PC-3 (cell line): Measurements from ENCODE around the gene AGAP1. TPM values are rescaled to one million over a fixed set of nuclear protein-coding genes. Genes with fewer than 3 reads are reported as not detected.

ENCODE experiments used
- ATAC-seq: fragments of 200-7000 bp; cut with Tn5 transposase; 2 replicates; pipeline ENCODE4 v1.9.1; 2020; ENCODE audit warnings: mild to moderate bottlenecking, moderate library complexity
- BruUV-seq: library from RNA; stranded (reverse); fragments of 400-500 nt; replicated peaks from 2 replicates; lab custom pipeline; 2021; lab: Mats Ljungman, UMichigan
- CTCF ChIA-PET: fragments of 300-600 bp; sonication (Branson Sonifier 250); formaldehyde crosslinking; loops from one replicate; lab custom pipeline; 2022; ENCODE audit warnings: antibody characterized with exemption; lab: Charles Lee
- POLR2A ChIA-PET: fragments of 300-600 bp; sonication (Branson Sonifier 250); formaldehyde crosslinking; loops from one replicate; lab custom pipeline; 2022; ENCODE audit warnings: antibody characterized with exemption; ENCODE audit not compliant: unreplicated experiment; lab: Charles Lee
- DNase-seq: peaks from one replicate; pipeline ENCODE4 v3.0.0-alpha.2; 2015
- H2AFZ ChIP-seq: fragments of 300-600 bp; sonication (generic); 2 replicates; pipeline ENCODE4 v1.6.0; 2016; ENCODE audit warnings: antibody characterized with exemption, low read length
- H3F3A ChIP-seq: fragments of 300-600 bp; sonication (generic); one replicate; pipeline ENCODE4 v1.6.0; 2017; ENCODE audit warnings: antibody characterized with exemption, low read length, control low read depth, mild to moderate bottlenecking; ENCODE audit not compliant: unreplicated experiment
- H3K27ac ChIP-seq: fragments of 300-600 bp; sonication (generic); 2 replicates; pipeline ENCODE4 v1.5.1; 2016; ENCODE audit warnings: mild to moderate bottlenecking, low read length
- H3K27me3 ChIP-seq: fragments of 300-600 bp; sonication (generic); 2 replicates; pipeline ENCODE4 v1.6.1; 2016; ENCODE audit warnings: low read length, mixed read lengths
- H3K36me3 ChIP-seq: fragments of 300-600 bp; sonication (generic); 2 replicates; pipeline ENCODE4 v1.6.1; 2016; ENCODE audit warnings: low read depth, mixed run types, low read length, mixed read lengths
- H3K4me1 ChIP-seq: fragments of 300-600 bp; sonication (generic); 2 replicates; pipeline ENCODE4 v1.5.1; 2016; ENCODE audit warnings: low read length; ENCODE audit not compliant: insufficient read depth
- H3K4me2 ChIP-seq: fragments of 300-600 bp; sonication (generic); 2 replicates; pipeline ENCODE4 v1.6.0; 2016; ENCODE audit warnings: low read length
- H3K4me3 ChIP-seq: fragments of 300-600 bp; sonication (generic); 2 replicates; pipeline ENCODE4 v1.5.1; 2016; ENCODE audit warnings: mild to moderate bottlenecking, low read length, mixed read lengths
- H3K79me2 ChIP-seq: fragments of 300-600 bp; sonication (generic); 2 replicates; pipeline ENCODE4 v1.6.1; 2017; ENCODE audit warnings: low read length, mixed read lengths
- H3K9ac ChIP-seq: fragments of 300-600 bp; sonication (generic); 2 replicates; pipeline ENCODE4 v1.6.0; 2016; ENCODE audit warnings: mild to moderate bottlenecking, low read length
- H3K9me2 ChIP-seq: fragments of 300-600 bp; sonication (generic); replicated peaks from 2 replicates; pipeline ENCODE4 v1.6.1; 2016; ENCODE audit warnings: mixed run types, low read length, mixed read lengths
- H3K9me3 ChIP-seq: fragments of 300-600 bp; sonication (generic); 2 replicates; pipeline ENCODE4 v1.6.1; 2016; ENCODE audit warnings: low read length, mixed read lengths
- H4K20me1 ChIP-seq: fragments of 300-600 bp; sonication (generic); 2 replicates; pipeline ENCODE4 v1.6.1; 2016; ENCODE audit warnings: low read length, mixed read lengths
- CTCF ChIP-seq: fragments of 300-600 bp; sonication (generic); conservative IDR thresholded peaks from 2 replicates; pipeline ENCODE4 v1.5.1; 2017; ENCODE audit warnings: antibody characterized with exemption, low read depth, mild to moderate bottlenecking, low read length
- EZH2 ChIP-seq: fragments of 300-600 bp; sonication (generic); IDR thresholded peaks from one replicate; pipeline ENCODE4 v1.6.1; 2017; ENCODE audit warnings: antibody characterized with exemption, mild to moderate bottlenecking, low read length; ENCODE audit not compliant: unreplicated experiment
- EZH2phosphoT487 ChIP-seq: fragments of 300-600 bp; sonication (generic); IDR thresholded peaks from 2 replicates; pipeline ENCODE4 v1.6.1; 2018; ENCODE audit warnings: mild to moderate bottlenecking, antibody characterized with exemption, low read length, borderline replicate concordance
- intact Hi-C: fragments of 100-400 bp; cut with micrococcal nuclease; formaldehyde crosslinking; loops from 2 replicates; pipeline ENCODE4 v1.9.0; 2023
- total RNA-seq: library from RNA; depleted of rRNA; stranded (reverse); fragments of >200 nt; gene quantifications from 2 replicates; pipeline ENCODE4 v1.2.3, GENCODE V29; 2014

AGAP1 gene
- total RNA-seq, 1 experiment from 2014 or later = 31.0 TPM

GRCh38 chr2:236167297-236168109 lies 673.7 kb downstream of the AGAP1 start:
- Histone ChIP-seq H3K27ac (no peak overlapping the region), H3K79me2 (peaks cover 41% of the 10 kb centered on the region), H3K9ac (peak overlapping the region; percentile 63), H3K36me3 (no peaks in the 10 kb centered on the region), H4K20me1 (no peaks in the 10 kb centered on the region), H3K27me3 (no peaks in the 10 kb centered on the region), H3K4me2 (peak overlapping the region; percentile 99), H2AFZ (peak overlapping the region; percentile 92), H3K4me3 (peak overlapping the region; percentile 91), H3K9me3 (no peaks in the 10 kb centered on the region), H3K4me1 (peaks cover 10% of the 10 kb centered on the region), H3K9me2 (no peaks in the 10 kb centered on the region), H3F3A (no peaks in the 10 kb centered on the region)
- ChIA-PET CTCF (interaction anchor here (0.8 kb wide), 1 partner anchor 13 kb away, joined by 5 read pairs; no protein-coding TSS in a partner anchor), POLR2A (interaction anchor here (0.6 kb wide), 1 partner anchor 142 kb away, joined by 3 read pairs; no protein-coding TSS in a partner anchor)
- DNase-seq (peak; percentile 54), ATAC-seq (peak; percentile 39)
- no TSS peak for BruUV-seq
- TF ChIP-seq CTCF = 0 out of 2 replicates have a peak, but pooled peaks have one; percentile 18
- TF ChIP-seq EZH2phosphoT487 = no peak
- intact Hi-C loops = loop anchor here (5.0 kb wide), 1 partner anchor 120 kb away; no protein-coding TSS in a partner anchor

GRCh38 chr2:236168110-236169080 lies 674.6 kb downstream of the AGAP1 start, which contains the start of gene GBX2:
GBX2 (minus strand) TSS chr2:236168386; CDS start chr2:236167971, 415 bp downstream.
- POLR2A ChIA-PET = no interaction called here
- BruUV-seq = no TSS peak
- peak within 1 kb of the TSS; percentile 92 for H2AFZ ChIP-seq

More at GRCh38 chr2:236168110-236169080, 674.6 kb downstream of the AGAP1 start, which contains the start of gene GBX2:
- CTCF ChIA-PET = interaction anchor here (0.8 kb wide), 1 partner anchor 12 kb away, joined by 5 read pairs; no protein-coding TSS in a partner anchor
- H3K4me1 ChIP-seq = peaks cover 10% of the 10 kb centered on the region
- peak within 1 kb of the TSS; percentile 99 for H3K4me2 ChIP-seq
- H3K4me3 ChIP-seq = peak within 1 kb of the TSS; percentile 91
- H3K36me3 ChIP-seq = no peaks in the 10 kb centered on the region
- no peak for TF ChIP-seq EZH2phosphoT487
- no peak for TF ChIP-seq EZH2
- no peak for TF ChIP-seq CTCF
- ATAC-seq = peak; percentile 78
- H3K27ac ChIP-seq = no peak within 1 kb of the TSS
- DNase-seq = peak; percentile 91
- H4K20me1 ChIP-seq = no peaks in the 10 kb centered on the region
- no peaks in the 10 kb centered on the region for H3K9me3 ChIP-seq
- H3K27me3 ChIP-seq = no peaks in the 10 kb centered on the region
- H3F3A ChIP-seq = no peaks in the 10 kb centered on the region
- peaks cover 41% of the 10 kb centered on the region for H3K79me2 ChIP-seq
- peak within 1 kb of the TSS; percentile 66 for H3K9ac ChIP-seq
- intact Hi-C loops = loop anchor here (5.0 kb wide), 1 partner anchor 121 kb away; no protein-coding TSS in a partner anchor
- H3K9me2 ChIP-seq = no peaks in the 10 kb centered on the region
